Stimulated activated CD4-positive, alpha-beta T cell treated with anti-CD3 and anti-CD28 coated beads, Interleukin-2, amount 100 ng/mL, for 4 hours (primary cell): ENCODE data around the gene KATNBL1.

Experiments
- DNase-seq: peaks from one replicate; pipeline ENCODE4 v3.0.0-alpha.2; 2020; ENCODE audit warnings: low read depth

The KATNBL1 gene

GRCh38 chr15:34114739-34115138 is 95.2 kb downstream of the KATNBL1 start:
- no peak for DNase-seq

GRCh38 chr15:34114215-34114614 is 95.7 kb downstream of the KATNBL1 start:
- DNase-seq: no peak

GRCh38 chr15:34111488-34111887 is 98.4 kb downstream of the KATNBL1 start:
- DNase-seq: no peak

- no peak for DNase-seq
Measured at GRCh38 chr15:34109797-34110663, 99.9 kb downstream of the KATNBL1 start.

DNA sequence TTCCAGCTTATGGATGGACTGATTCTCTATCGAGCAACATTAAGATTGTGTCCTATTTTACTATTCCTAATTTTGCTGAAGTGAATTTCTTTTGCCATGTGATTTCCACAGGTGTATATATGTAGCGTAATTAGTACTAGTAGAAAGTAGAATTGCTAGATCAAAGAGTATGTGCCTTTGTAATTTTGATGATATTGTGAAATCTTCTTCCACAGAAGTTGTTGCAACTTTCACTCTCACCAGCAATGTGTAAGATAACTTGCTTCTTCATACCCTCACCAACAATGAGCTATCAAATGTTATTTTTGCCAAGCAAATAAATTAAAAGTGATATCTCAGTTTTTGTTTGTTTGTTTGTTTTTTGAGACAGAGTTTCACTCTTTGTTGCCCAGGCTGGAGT is 102.6 kb downstream of the KATNBL1 start:
- DNase-seq: no peak

GRCh38 chr15:34106423-34106822 is 103.5 kb downstream of the KATNBL1 start:
- DNase-seq: no peak

DNA sequence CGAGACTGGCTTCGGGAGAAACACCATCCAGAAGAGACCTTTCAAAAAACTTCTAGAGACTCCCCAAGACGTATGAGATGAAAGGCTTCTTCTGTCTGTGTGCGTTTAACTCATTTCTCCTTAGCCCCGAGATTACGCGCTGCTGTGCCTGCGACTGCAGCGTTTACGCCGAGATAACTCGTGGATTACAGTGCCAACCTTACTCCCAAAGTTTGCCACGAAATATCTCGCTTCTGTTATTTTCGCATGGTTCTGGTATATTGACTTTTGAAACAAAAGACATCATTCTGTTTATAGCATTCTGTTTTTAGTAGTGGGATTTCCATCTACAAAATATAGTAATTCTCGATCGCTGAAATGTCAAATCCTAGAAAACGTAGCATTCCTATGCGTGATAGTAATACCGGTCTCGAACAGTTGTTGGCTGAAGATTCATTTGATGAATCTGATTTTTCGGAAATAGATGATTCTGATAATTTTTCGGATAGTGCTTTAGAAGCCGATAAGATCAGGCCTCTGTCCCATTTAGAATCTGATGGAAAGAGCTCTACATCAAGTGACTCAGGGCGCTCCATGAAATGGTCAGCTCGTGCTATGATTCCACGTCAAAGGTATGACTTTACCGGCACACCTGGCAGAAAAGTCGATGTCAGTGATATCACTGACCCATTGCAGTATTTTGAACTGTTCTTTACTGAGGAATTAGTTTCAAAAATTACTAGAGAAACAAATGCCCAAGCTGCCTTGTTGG is 107.5 kb downstream of the KATNBL1 start:
- DNase-seq: no peak

- peak; percentile 99 for DNase-seq
Measured at GRCh38 chr15:34101366-34102174, 108.3 kb downstream of the KATNBL1 start, which contains the start of the genes EMC7 and PGBD4. Gene EMC7 (minus strand): TSS chr15:34101862. CDS start chr15:34101839, 23 bp downstream. Gene PGBD4 (plus strand): TSS chr15:34102083. CDS start chr15:34102532, 449 bp downstream.

GRCh38 chr15:34099914-34100313 is 110.0 kb downstream of the KATNBL1 start:
- DNase-seq: no peak
